HG03342 (cell line): ENCODE data around the gene SLC4A2.
"Not testable (repeated sequence)": the region's sequence is repeated elsewhere in the genome, so short reads cannot be mapped to it uniquely, and the experiment has no call there.

Experiments
- ATAC-seq: cut with Tn5 transposase; IDR thresholded peaks from one replicate; pipeline ENCODE4 v1.9.1; 2021; ENCODE audit warnings: mild to moderate bottlenecking, moderate library complexity; ENCODE audit not compliant: unreplicated experiment

SLC4A2 gene

GRCh38 chr7:151040616-151041375 lies 18.6 kb upstream of the SLC4A2 start:
- ATAC-seq: no peak

GRCh38 chr7:151043449-151043848 lies 15.9 kb upstream of the SLC4A2 start:
- not testable (repeated sequence) for ATAC-seq

- ATAC-seq: no peak
Observed at GRCh38 chr7:151043959-151044358, 15.4 kb upstream of the SLC4A2 start.

GRCh38 chr7:151045262-151045661 lies 14.1 kb upstream of the SLC4A2 start:
- no peak for ATAC-seq

GRCh38 chr7:151045967-151046366 lies 13.4 kb upstream of the SLC4A2 start:
- no peak for ATAC-seq

GRCh38 chr7:151046603-151047573 lies 12.5 kb upstream of the SLC4A2 start:
- ATAC-seq: no peak

GRCh38 chr7:151047976-151048815 lies 11.2 kb upstream of the SLC4A2 start, which contains the start of gene ASIC3:
TSS of gene ASIC3 (plus strand) at chr7:151048531. CDS start at chr7:151048886, 355 bp downstream.
- no peak for ATAC-seq

- no peak for ATAC-seq
Observed at GRCh38 chr7:151048911-151049463, 10.4 kb upstream of the SLC4A2 start.

GRCh38 chr7:151051108-151051507 lies 8.3 kb upstream of the SLC4A2 start:
- no peak for ATAC-seq

GRCh38 chr7:151053096-151053495 lies 6.3 kb upstream of the SLC4A2 start:
- ATAC-seq: no peak

- ATAC-seq: no peak
Observed at GRCh38 chr7:151053751-151054150, 5.6 kb upstream of the SLC4A2 start.

- ATAC-seq: no peak
Observed at GRCh38 chr7:151056283-151056665, 3.1 kb upstream of the SLC4A2 start.

- ATAC-seq: no peak
Observed at GRCh38 chr7:151056666-151057505, 2.5 kb upstream of the SLC4A2 start.

GRCh38 chr7:151057506-151057988 lies 1.8 kb upstream of the SLC4A2 start, which contains the start of gene CDK5:
TSS of gene CDK5 (minus strand) at chr7:151057897. CDS start at chr7:151057848, 49 bp downstream.
- peak; percentile 11 for ATAC-seq

- ATAC-seq: peak; percentile 89
Observed at GRCh38 chr7:151057989-151058780, 1.2 kb upstream of the SLC4A2 start.

- ATAC-seq: no peak
Observed at GRCh38 chr7:151058781-151059366, 515 bp upstream of the SLC4A2 start.

GRCh38 chr7:151060113-151060415 lies 675 bp downstream of the SLC4A2 start:
- ATAC-seq: no peak
